Activated CD8-positive, alpha-beta memory T cell treated with anti-CD3 and anti-CD28 coated beads, Interleukin-2, amount 10 ng/mL, durations not matched to agents 7 days and 5 days (primary cell): ENCODE data around the gene CARMIL3. TPM values are rescaled to one million over a fixed set of nuclear protein-coding genes. Genes with fewer than 3 reads are reported as not detected.

Experiments
- ATAC-seq: fragments of 150-1000 bp; cut with Tn5 transposase; one replicate; pipeline ENCODE4 v1.10.0; 2021; ENCODE audit warnings: moderate library complexity
- CTCF ChIA-PET: fragments of 350-600 bp; sonication (Branson Sonifier 250); formaldehyde crosslinking; loops from one replicate; lab custom pipeline; 2021; ENCODE audit warnings: antibody characterized with exemption; lab: Charles Lee
- DNase-seq: peaks from one replicate; pipeline ENCODE4 v3.0.0-alpha.2; 2020
- H3K27ac Mint-ChIP-seq: one replicate; pipeline ENCODE4 v1.8.0; 2021; ENCODE audit warnings: mild to moderate bottlenecking, mixed read lengths
- H3K27me3 Mint-ChIP-seq: one replicate; pipeline ENCODE4 v1.8.0; 2021; ENCODE audit warnings: mixed read lengths
- H3K36me3 Mint-ChIP-seq: one replicate; pipeline ENCODE4 v1.8.0; 2021; ENCODE audit warnings: mild to moderate bottlenecking, mixed read lengths
- H3K4me1 Mint-ChIP-seq: one replicate; pipeline ENCODE4 v1.8.0; 2021; ENCODE audit warnings: mixed read lengths
- H3K4me3 Mint-ChIP-seq: one replicate; pipeline ENCODE4 v1.8.0; 2021; ENCODE audit warnings: mild to moderate bottlenecking, moderate library complexity, mixed read lengths
- H3K9me3 Mint-ChIP-seq: one replicate; pipeline ENCODE4 v1.8.0; 2022; ENCODE audit warnings: low read depth, mixed read lengths
- total RNA-seq, 2 experiments: library from RNA; stranded (reverse); gene quantifications; one replicate each; pipeline ENCODE4 v1.2.3, GENCODE V29; 2021

The CARMIL3 gene
- total RNA-seq, 2 experiments from 2014 or later = 2.9 to 3.3 TPM

DNA sequence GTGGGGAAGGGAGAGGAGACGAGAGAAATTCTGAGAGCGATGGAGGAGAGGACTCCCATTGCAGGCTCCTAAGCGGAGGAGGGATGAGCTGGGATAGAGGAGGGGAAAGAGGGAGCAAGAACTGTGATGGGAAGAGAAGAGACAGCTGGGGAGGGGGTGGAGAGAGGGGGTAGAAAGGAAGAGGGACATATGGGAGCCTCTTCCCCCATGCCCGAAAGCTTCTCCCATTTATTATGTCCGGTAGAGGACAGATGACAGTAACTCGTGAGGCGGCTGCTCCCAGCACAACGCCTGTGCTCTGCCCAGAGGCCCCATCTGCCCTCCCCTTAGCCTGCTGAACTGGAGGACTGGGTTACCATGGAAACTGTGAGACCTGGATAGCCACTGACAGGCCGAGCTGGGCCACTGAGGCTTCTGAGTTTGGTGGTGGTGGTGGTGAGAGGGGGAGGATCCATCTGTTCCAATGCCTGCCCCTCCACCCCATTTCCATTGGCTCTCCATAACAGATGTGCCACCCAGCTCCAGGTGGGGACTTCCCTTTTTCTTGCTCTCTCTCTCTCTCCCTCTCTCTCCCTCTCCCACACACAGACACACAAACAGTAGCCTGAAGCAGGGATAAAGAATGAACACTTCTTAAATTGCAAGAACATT lies 27.8 kb downstream of the CARMIL3 start:
- no peaks in the 10 kb centered on the region for H3K9me3 Mint-ChIP-seq
- no peaks in the 10 kb centered on the region for H3K27me3 Mint-ChIP-seq
- DNase-seq (no peak), ATAC-seq (no peak)
- peaks cover 28% of the 10 kb centered on the region for H3K4me1 Mint-ChIP-seq
- no peaks in the 10 kb centered on the region for H3K36me3 Mint-ChIP-seq
- no peak overlapping the region for H3K4me3 Mint-ChIP-seq
- CTCF ChIA-PET = interaction anchor here (1.2 to 4.7 kb wide), 6 partner anchors 9 to 40 kb away, joined by 3 to 78 read pairs (median 20); partner anchors contain the start of genes CPNE6 and PCK2
- no peak overlapping the region for H3K27ac Mint-ChIP-seq

DNA sequence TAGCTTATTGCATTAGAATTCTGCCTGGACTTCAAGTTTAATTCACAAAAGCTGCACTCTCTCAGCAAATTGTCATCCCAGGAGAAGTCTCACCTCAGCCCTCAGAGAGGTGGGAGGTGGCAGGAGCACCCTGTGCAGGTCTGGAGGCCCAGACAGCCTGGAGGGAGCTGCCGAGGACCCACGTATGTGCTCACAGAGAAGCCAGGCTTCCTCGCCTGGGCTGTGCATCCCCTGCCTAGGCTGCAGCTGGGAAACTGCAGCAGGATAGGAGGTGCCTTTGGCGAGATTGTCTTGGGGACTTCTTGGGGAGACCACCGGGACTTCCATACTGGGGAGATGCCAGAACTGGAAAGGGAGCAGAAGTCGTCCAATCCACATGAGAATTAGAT lies 28.3 kb downstream of the CARMIL3 start:
- Mint-ChIP-seq H3K27ac (no peak overlapping the region), H3K4me3 (peak overlapping the region; percentile 75)
- no peak for DNase-seq

DNA sequence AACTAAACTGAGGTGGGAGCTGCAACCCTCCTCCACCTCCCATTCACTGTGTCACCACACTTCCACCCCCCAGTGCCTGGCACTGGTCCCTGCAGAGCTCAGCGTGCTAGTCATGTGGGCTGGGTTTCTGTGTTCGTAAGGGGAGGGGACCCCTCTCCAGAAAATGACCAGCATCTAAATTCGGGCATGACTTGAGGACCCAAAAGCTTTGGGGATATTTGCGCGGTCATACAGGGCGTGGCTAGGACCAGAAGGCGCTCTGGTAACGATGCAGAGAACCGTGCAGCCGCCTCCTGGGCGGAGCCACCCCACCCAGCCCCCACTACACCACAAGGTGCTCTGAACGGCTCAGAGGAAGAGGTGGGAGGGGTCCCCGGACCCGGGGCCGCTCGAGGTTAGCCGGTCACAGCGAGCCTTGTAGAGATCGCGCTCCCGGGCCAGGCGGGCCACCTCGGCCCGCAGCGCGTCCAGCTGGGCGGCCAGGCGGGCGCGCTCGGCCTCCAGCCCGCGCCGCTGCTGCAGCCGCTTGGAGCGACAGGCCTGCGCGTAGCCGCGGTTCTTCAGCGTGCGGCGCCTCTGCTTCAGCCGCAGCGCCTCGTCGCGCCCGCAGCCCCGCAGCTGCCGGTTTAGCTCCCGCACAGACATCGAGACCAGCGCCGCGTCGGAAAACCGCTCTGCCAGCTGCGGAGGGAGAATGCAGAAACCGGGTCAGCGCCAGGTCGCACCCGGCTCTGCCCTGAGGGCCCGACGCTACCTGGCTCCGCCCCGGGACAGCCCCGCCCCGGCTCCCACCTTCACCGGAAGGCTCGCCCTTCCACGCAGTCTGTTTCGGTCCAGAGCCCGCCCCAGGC lies 29.3 kb downstream of the CARMIL3 start:
- H3K4me1 Mint-ChIP-seq = peaks cover 17% of the 10 kb centered on the region
- H3K27ac Mint-ChIP-seq = peak overlapping the region; percentile 81
- H3K36me3 Mint-ChIP-seq = no peaks in the 10 kb centered on the region
- DNase-seq (peak; percentile 90), ATAC-seq (peak; percentile 93)
- no peaks in the 10 kb centered on the region for H3K27me3 Mint-ChIP-seq
- H3K9me3 Mint-ChIP-seq = no peaks in the 10 kb centered on the region
- CTCF ChIA-PET = interaction anchor here (1.1 to 4.7 kb wide), 11 partner anchors 10 to 449 kb away, joined by 3 to 78 read pairs (median 7); partner anchors contain the start of genes CARMIL3, CPNE6, DCAF11 and NRL
- peak overlapping the region; percentile 75 for H3K4me3 Mint-ChIP-seq

More for the DNA sequence above, 28.3 kb downstream of the CARMIL3 start:
- CTCF ChIA-PET = interaction anchor here (1.2 to 4.7 kb wide), 8 partner anchors 9 to 40 kb away, joined by 3 to 78 read pairs (median 11); partner anchors contain the start of genes CARMIL3, CPNE6, DCAF11 and NRL
- no peaks in the 10 kb centered on the region for H3K9me3 Mint-ChIP-seq
- no peaks in the 10 kb centered on the region for H3K36me3 Mint-ChIP-seq
- no peak for ATAC-seq
- H3K27me3 Mint-ChIP-seq = no peaks in the 10 kb centered on the region
- H3K4me1 Mint-ChIP-seq = peaks cover 26% of the 10 kb centered on the region

DNA sequence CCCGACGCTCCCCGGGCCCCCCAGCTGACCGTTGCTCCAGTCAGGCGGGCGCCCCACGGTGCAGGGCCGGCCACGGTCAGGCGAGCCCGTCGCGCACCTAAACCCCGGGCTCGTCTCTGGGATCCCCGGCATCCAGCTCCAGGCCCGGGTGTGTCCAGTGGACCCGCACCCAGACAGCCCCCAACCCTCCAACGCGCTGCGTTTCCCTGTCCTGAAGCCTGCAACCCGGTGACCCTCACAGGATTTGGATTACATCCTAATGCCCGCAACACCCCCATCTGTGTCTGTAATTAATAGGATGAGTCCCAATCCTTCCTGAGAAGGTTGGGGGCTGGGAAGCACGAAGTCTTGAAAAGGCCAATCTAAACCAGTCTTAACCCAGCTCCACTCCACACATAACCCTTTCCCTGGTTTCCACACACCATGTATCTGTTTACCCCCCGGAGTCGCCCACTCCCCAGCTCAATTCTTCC lies 30.0 kb downstream of the CARMIL3 start:
- no peaks in the 10 kb centered on the region for H3K9me3 Mint-ChIP-seq
- H3K4me1 Mint-ChIP-seq = peaks cover 13% of the 10 kb centered on the region
- no peaks in the 10 kb centered on the region for H3K27me3 Mint-ChIP-seq
- CTCF ChIA-PET = interaction anchor here (0.8 to 4.7 kb wide), 10 partner anchors 11 to 450 kb away, joined by 3 to 78 read pairs (median 7); partner anchors contain the start of genes CARMIL3, DCAF11, NRL and PCK2
- H3K36me3 Mint-ChIP-seq = no peaks in the 10 kb centered on the region
- ATAC-seq = no peak
- peak overlapping the region; percentile 77 for H3K27ac Mint-ChIP-seq
- no peak for DNase-seq
- H3K4me3 Mint-ChIP-seq = peak overlapping the region; percentile 75

DNA sequence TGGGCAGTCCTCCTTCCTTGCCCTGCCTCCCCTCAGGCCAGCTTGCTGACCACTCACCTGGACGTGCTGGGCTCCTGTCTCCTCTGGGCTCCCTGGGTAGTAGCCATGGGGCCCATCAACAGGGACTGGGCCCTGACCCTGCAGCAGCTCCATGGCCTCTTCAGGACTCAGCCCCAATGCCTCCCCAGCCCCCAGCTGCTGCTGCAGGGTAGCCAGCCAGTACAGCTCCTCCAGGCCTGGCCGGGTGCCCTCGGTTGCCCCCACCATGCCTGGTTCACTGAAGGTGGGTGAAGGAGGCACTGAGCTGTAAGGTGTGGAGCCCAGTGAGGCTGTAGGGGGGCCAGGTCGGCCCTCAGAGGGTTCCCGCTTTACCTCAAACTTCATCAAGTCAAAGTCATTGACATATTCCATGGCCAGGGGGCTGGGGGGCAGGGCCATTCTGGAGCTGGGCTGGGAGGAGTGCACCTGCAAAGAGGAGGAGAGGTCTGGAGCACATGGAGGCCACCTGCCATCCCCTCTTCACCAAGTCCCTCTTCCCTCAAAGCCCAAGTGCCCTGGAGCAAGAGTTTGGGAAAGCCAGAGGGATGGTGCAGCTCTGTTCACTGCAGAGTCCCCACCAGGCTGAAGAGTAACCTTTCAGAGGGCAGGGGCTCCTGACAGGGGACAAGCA lies 30.7 kb downstream of the CARMIL3 start:
- peak overlapping the region; percentile 75 for H3K4me3 Mint-ChIP-seq
- ATAC-seq = no peak
- H3K27me3 Mint-ChIP-seq = no peaks in the 10 kb centered on the region
- H3K4me1 Mint-ChIP-seq = peaks cover 13% of the 10 kb centered on the region
- no peaks in the 10 kb centered on the region for H3K36me3 Mint-ChIP-seq
- CTCF ChIA-PET = interaction anchor here (0.8 to 4.7 kb wide), 7 partner anchors 10 to 31 kb away, joined by 3 to 78 read pairs (median 14); partner anchors contain the start of genes CARMIL3 and PCK2
- peak overlapping the region; percentile 77 for H3K27ac Mint-ChIP-seq
- no peaks in the 10 kb centered on the region for H3K9me3 Mint-ChIP-seq
- no peak for DNase-seq

DNA sequence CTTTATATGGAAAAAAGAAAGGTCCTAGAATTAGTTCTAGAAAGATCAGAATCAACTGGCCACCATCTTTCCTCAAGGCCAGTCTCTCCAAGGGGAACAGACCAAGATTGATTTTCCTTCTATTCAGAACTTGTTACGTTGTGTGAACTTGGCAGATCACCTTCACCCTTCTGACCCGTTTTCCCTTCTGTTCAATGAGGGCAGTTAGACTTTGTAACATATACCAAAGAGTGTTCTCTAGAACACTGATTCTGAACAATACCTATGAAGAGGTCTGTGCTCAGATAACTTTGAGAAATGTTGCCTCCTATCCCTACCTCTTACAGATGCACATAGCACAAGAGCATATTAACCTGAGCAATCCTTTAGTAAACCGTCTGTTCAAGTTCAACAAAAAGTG lies 31.7 kb downstream of the CARMIL3 start:
- Mint-ChIP-seq H3K9me3 (no peaks in the 10 kb centered on the region), H3K27ac (no peak overlapping the region), H3K4me1 (peaks cover 13% of the 10 kb centered on the region), H3K36me3 (no peaks in the 10 kb centered on the region), H3K27me3 (no peaks in the 10 kb centered on the region), H3K4me3 (no peak overlapping the region)
- CTCF ChIA-PET = interaction anchor here (0.9 to 4.7 kb wide), 5 partner anchors 9 to 98 kb away, joined by 3 to 78 read pairs (median 18); partner anchors contain the start of gene PCK2
- no peak for DNase-seq
- no peak for ATAC-seq

DNA sequence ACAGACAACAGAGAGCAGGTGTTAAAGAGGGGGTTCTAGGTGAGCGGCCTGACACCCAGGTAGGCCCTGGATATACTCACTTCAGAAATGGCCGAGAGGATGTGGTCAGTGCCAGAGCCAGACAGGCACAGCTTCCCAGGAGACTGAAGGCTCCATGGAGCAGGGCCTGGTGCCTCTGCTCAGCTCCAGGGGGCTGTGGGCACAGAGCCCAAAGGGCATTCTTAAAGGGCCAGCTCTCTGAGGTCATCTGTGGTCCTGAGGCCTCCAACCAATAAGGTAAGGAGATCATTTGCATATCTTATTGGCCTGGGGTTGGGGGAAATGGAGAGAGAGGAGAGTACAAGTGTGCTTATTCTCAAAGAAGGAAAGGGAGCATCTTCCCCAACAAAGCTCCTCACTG lies 32.6 kb downstream of the CARMIL3 start:
- CTCF ChIA-PET = interaction anchor here (3.9 kb wide), 1 partner anchor 27 kb away, joined by 18 read pairs; no protein-coding TSS in a partner anchor
- DNase-seq (no peak), ATAC-seq (no peak)
- H3K9me3 Mint-ChIP-seq = no peaks in the 10 kb centered on the region
- no peaks in the 10 kb centered on the region for H3K27me3 Mint-ChIP-seq
- H3K4me1 Mint-ChIP-seq = peaks cover 13% of the 10 kb centered on the region
- no peak overlapping the region for H3K4me3 Mint-ChIP-seq
- no peak overlapping the region for H3K27ac Mint-ChIP-seq
- no peaks in the 10 kb centered on the region for H3K36me3 Mint-ChIP-seq

DNA sequence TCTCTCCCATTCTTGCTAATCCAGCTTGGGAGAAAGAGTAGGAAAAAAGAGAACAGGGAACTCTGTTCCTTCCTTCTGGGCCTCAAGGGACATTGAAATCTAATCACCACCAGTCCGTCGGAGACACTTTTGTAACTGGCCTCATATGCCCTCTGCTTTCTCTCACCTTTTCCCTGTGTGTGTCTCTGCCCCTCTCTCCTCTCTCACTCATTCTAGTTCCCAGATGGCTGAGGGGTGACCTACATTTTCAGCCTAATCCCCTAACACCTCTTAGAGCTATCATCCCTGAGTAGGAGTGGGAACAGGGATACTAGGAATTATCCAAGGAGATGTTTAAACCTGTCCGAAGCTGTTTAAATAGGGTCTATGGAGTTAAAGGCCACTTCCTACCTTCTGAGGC lies 33.4 kb downstream of the CARMIL3 start:
- H3K27ac Mint-ChIP-seq = no peak overlapping the region
- ATAC-seq = no peak

DNA sequence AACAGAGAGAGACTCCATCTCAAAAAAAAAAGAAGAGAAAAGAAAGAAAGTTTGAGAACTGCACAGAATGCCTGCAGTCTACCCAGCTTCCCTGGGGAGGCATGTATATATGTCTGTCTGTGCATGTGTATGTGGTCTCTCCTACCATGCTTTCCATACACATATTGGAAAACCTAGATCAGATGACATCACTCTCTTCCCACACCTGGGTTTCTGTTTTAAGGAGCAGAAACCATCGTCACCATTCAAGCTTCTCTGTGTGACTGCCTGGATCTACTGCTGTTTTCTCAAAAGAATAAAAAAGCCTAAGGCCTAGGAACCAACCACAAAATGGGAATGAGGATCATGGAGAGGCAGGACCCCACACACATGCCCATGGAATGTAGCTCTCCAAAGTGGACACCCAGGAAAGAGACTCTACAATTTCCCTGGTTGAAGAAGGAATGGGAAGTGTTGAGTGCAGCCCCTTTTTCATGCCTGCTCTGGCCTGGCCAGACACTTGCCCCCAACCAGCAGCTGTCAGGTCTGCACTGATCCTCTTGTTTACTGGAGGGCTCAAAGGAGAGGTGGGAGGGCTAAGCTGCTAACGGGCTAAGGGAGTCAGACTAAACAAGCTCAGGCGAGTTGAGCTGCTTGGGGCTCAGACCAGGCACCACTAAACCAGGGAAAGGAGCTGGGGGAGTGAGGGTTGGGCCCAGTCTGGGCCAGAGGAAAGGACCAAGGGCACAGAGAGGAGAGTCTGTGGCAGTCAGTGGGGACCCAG lies 34.6 kb downstream of the CARMIL3 start:
- DNase-seq (no peak), ATAC-seq (no peak)
- Mint-ChIP-seq H3K4me3 (no peak overlapping the region), H3K36me3 (no peaks in the 10 kb centered on the region), H3K9me3 (no peaks in the 10 kb centered on the region), H3K27me3 (no peaks in the 10 kb centered on the region), H3K4me1 (peaks cover 8% of the 10 kb centered on the region), H3K27ac (no peak overlapping the region)
- CTCF ChIA-PET = interaction anchor here (2.1 to 3.9 kb wide), 2 partner anchors 22 to 29 kb away, joined by 9 to 18 read pairs; no protein-coding TSS in a partner anchor

More for the DNA sequence above, 33.4 kb downstream of the CARMIL3 start:
- Mint-ChIP-seq H3K4me3 (no peak overlapping the region), H3K9me3 (no peaks in the 10 kb centered on the region), H3K36me3 (no peaks in the 10 kb centered on the region), H3K27me3 (no peaks in the 10 kb centered on the region), H3K4me1 (peaks cover 12% of the 10 kb centered on the region)
- CTCF ChIA-PET = interaction anchor here (0.9 to 3.9 kb wide), 3 partner anchors 9 to 28 kb away, joined by 3 to 18 read pairs (median 9); partner anchors contain the start of gene PCK2
- DNase-seq = no peak

DNA sequence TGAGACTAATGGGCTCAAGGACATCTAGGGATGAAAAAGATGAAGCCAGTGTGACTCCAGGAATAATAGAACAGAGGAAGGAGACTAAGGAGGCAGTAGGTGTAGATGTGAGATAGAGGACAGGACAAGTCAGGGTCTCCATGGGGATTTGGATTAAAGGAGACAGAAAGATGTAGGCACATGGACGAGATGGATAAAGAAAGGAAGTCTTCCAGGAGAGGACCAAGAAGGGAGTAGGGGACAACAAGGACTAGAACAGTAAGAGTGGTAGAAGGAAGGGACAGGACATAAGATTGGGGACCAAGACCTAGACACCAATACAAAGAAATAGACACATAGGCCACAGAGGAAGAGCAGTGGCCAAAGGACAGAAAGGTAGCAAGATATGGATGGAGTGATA lies 35.2 kb downstream of the CARMIL3 start:
- CTCF ChIA-PET = interaction anchor here (2.1 to 3.9 kb wide), 2 partner anchors 21 to 29 kb away, joined by 9 to 18 read pairs; no protein-coding TSS in a partner anchor
- Mint-ChIP-seq H3K27ac (no peak overlapping the region), H3K4me1 (peaks cover 5% of the 10 kb centered on the region), H3K9me3 (no peaks in the 10 kb centered on the region), H3K36me3 (no peaks in the 10 kb centered on the region), H3K4me3 (no peak overlapping the region), H3K27me3 (no peaks in the 10 kb centered on the region)
- ATAC-seq = no peak
- no peak for DNase-seq

DNA sequence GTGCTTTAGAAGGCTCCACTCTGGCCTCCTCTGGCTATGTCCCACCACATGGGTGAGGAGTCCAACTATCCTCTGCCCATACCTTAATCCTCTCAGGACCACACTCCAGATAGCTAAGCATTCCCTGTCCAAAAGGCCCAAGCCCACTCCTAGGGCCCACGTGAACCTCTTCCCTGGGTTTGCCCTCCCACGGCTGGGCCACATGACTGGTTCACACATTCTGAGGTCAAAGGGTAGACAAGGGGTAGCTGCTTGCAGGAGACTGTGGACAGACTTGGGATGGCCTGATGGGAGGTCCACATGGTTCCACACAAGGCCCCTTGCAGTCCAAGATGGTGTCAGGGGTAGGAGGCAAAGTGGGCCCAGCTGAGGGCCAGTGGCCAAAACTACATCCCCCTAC lies 36.3 kb downstream of the CARMIL3 start:
- Mint-ChIP-seq H3K4me3 (no peak overlapping the region), H3K4me1 (peaks cover 7% of the 10 kb centered on the region), H3K9me3 (no peaks in the 10 kb centered on the region), H3K27ac (no peak overlapping the region), H3K27me3 (no peaks in the 10 kb centered on the region), H3K36me3 (no peaks in the 10 kb centered on the region)
- ATAC-seq (no peak), DNase-seq (no peak)
- CTCF ChIA-PET = interaction anchor here (0.5 to 1.7 kb wide), 2 partner anchors 30 to 355 kb away, joined by 3 to 11 read pairs; no protein-coding TSS in a partner anchor

DNA sequence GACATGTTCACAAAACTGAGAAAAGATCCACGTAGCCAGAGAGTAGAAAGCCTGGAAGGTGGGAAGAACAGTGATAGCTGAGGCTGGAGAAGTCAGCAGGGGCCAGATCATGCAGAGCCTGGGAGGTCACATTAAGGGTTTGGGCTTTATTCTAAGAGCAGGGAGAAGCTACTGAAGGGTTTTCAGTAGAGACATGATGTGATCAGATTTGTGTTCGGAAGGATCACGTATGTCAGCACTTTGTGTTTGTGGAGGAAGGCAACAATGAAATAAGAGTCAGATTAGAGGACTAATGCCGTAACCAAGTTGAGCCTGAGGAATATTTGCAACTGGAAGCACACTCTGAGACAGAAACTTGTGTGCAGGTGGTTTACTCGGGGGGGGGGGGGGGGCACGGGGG lies 38.1 kb downstream of the CARMIL3 start:
- no peaks in the 10 kb centered on the region for H3K27me3 Mint-ChIP-seq
- H3K4me3 Mint-ChIP-seq = no peak overlapping the region
- H3K9me3 Mint-ChIP-seq = no peaks in the 10 kb centered on the region
- CTCF ChIA-PET = interaction anchor here (0.9 to 12.1 kb wide), 25 partner anchors 9 to 484 kb away, joined by 3 to 225 read pairs (median 6); partner anchors contain the start of genes CARMIL3, DCAF11, DHRS4L2 and IRF9
- ATAC-seq (no peak), DNase-seq (no peak)
- peaks cover 2% of the 10 kb centered on the region for H3K36me3 Mint-ChIP-seq
- H3K27ac Mint-ChIP-seq = no peak overlapping the region
- H3K4me1 Mint-ChIP-seq = peaks cover 15% of the 10 kb centered on the region
